Measurements from ENCODE around the gene NANOG. TPM values are rescaled to one million over a fixed set of nuclear protein-coding genes. Genes with fewer than 3 reads are reported as not detected.

The NANOG gene
- polyA plus RNA-seq, 1 of the 3 experiments (the other 2 are of a cell fraction): not detected

- Histone ChIP-seq H4K20me1 (ENCODE audit: insufficient read depth) (no peaks in the 10 kb centered on the region), H3K4me3 (ENCODE audit: low read depth in 2 of 2, low read length in 1 of 2) (no peak overlapping the region), H3K27me3 (ENCODE audit: insufficient read depth) (peaks cover 40% of the 10 kb centered on the region; the same call in 1 of the 2 replicates), H3F3A (replicated peaks; ENCODE audit: insufficient read depth) (no peaks in the 10 kb centered on the region), H3K27ac (ENCODE audit: low read depth in 2 of 2, low read length in 1 of 2) (no peak overlapping the region), H3K36me3 (replicated peaks in 1 of 2; ENCODE audit: control insufficient read depth in 1 of 2, insufficient read depth in 2 of 2, low read length in 1 of 2) (no peaks in the 10 kb centered on the region), H3K4me1 (ENCODE audit: control insufficient read depth in 1 of 2, insufficient read depth in 2 of 2, low read depth in 1 of 2, low read length in 1 of 2) (no peaks in the 10 kb centered on the region), H3K4me2 (no peak overlapping the region), H3K9ac (no peak overlapping the region), H3K79me2 (ENCODE audit: insufficient read depth) (no peaks in the 10 kb centered on the region), H3K9me2 (no peaks in the 10 kb centered on the region), H2AFZ (ENCODE audit: low read depth) (no peak overlapping the region), H3K9me3 (no peaks in the 10 kb centered on the region)
- no peak for TF ChIP-seq MXI1 (IDR thresholded peaks at IDR 0.05; ENCODE audit: low read depth, low read length)
- no peak for TF ChIP-seq CTCF (IDR thresholded peaks at IDR 0.05)
- TF ChIP-seq FOXM1 (IDR thresholded peaks at IDR 0.05; ENCODE audit: low read depth): no peak
- no peak for TF ChIP-seq CHD2 (IDR thresholded peaks at IDR 0.05; ENCODE audit: low read length, partially characterized antibody)
- TF ChIP-seq RCOR1 (IDR thresholded peaks at IDR 0.05; ENCODE audit: low read length): no peak
- TF ChIP-seq EP300 (IDR thresholded peaks at IDR 0.05; ENCODE audit: borderline replicate concordance in 1 of 2, low read depth in 1 of 2, low read length in 1 of 2): no peak
- TF ChIP-seq FOSL2 (IDR thresholded peaks at IDR 0.05; ENCODE audit: borderline replicate concordance, low read depth): no peak
- no peak for TF ChIP-seq MEF2A (IDR thresholded peaks at IDR 0.05; ENCODE audit: borderline replicate concordance, low read depth)
- TF ChIP-seq JUND (IDR thresholded peaks at IDR 0.05): no peak
- no peak for TF ChIP-seq ZBTB33 (IDR thresholded peaks at IDR 0.05; ENCODE audit: borderline replicate concordance, low read depth)
- TF ChIP-seq ELF1 (IDR thresholded peaks at IDR 0.05): no peak
- no peak for TF ChIP-seq TAF1 (IDR thresholded peaks at IDR 0.05; ENCODE audit: borderline replicate concordance, low read depth, low read length)
- no peak for TF ChIP-seq TEAD4 (IDR thresholded peaks at IDR 0.05; ENCODE audit: borderline replicate concordance, insufficient read depth)
- TF ChIP-seq REST (IDR thresholded peaks at IDR 0.05; ENCODE audit: low read depth, low read length): no peak
- no peak for TF ChIP-seq RAD21 (IDR thresholded peaks at IDR 0.05; ENCODE audit: low read length)
- TF ChIP-seq RFX5 (IDR thresholded peaks at IDR 0.05; ENCODE audit: low read length): no peak
- TF ChIP-seq RXRA (IDR thresholded peaks at IDR 0.05; ENCODE audit: borderline replicate concordance, low read depth): no peak
- TF ChIP-seq NRF1 (IDR thresholded peaks at IDR 0.05; ENCODE audit: low read depth, low read length): no peak
- TF ChIP-seq SMC3 (IDR thresholded peaks at IDR 0.05; ENCODE audit: low read depth, low read length): no peak
- no peak for TF ChIP-seq POLR2AphosphoS5 (IDR thresholded peaks at IDR 0.05; ENCODE audit: low read depth, low read length)
- ChIA-PET POLR2A (no interaction called here), CTCF (no interaction called here)
- DNase-seq: no peak
- WGBS (ENCODE audit: low lambda C conversion rate): 6% methylated on average over 8 of the region's 8 CpGs
Measured at GRCh38 chr12:7749442-7749841, 39.8 kb upstream of the NANOG start.
